HCT116 (cell line): Measurements from ENCODE around the gene DPP10. TPM values are rescaled to one million over a fixed set of nuclear protein-coding genes. Genes with fewer than 3 reads are reported as not detected.

ENCODE experiments used
- ATAC-seq: fragments of 200-7000 bp; cut with Tn5 transposase; 2 replicates; pipeline ENCODE4 v1.9.1; 2020; ENCODE audit warnings: mild to moderate bottlenecking, moderate library complexity
- BruUV-seq: library from RNA; stranded (reverse); fragments of 400-500 nt; replicated peaks from 2 replicates; lab custom pipeline; 2021; lab: Mats Ljungman, UMichigan
- CTCF ChIA-PET: fragments of 300-600 bp; sonication (Branson Sonifier 250); formaldehyde crosslinking; loops from one replicate; lab custom pipeline; 2021; ENCODE audit warnings: antibody characterized with exemption; lab: Charles Lee
- POLR2A ChIA-PET: fragments of 300-600, 350-600 bp; sonication (Branson Sonifier 250); formaldehyde crosslinking; loops from one replicate; lab custom pipeline; 2021; ENCODE audit warnings: antibody characterized with exemption; lab: Charles Lee
- RAD21 ChIA-PET, 2 experiments: fragments of 300-600 bp; sonication (Branson Sonifier 250); formaldehyde crosslinking; loops; one replicate each; lab custom pipeline; 2023; ENCODE audit warnings: low total read pairs in 2 of 2; ENCODE audit not compliant: uncharacterized antibody in 2 of 2, unreplicated experiment in 2 of 2, low non-redundant PET in 1 of 2; lab: Charles Lee
- DNase-seq: peaks from one replicate; pipeline ENCODE4 v3.0.0-alpha.2; 2010; ENCODE audit warnings: low read depth, low spot score
- H2AFZ ChIP-seq: fragments of 200-600 bp; shearing (Covaris generic), sonication (generic); 2 replicates; pipeline ENCODE4 v1.6.1; 2017; ENCODE audit warnings: low read depth, mixed run types, mixed read lengths, antibody characterized with exemption, low read length; ENCODE audit not compliant: poor library complexity, severe bottlenecking
- H3K27ac ChIP-seq: 2 replicates; pipeline ENCODE4 v1.5.1; 2012; ENCODE audit warnings: low read depth, low read length
- H3K27me3 ChIP-seq: fragments of 200-600 bp; sonication (generic); 2 replicates; pipeline ENCODE4 v1.6.1; 2016; ENCODE audit warnings: mixed run types, low read length, mixed read lengths; ENCODE audit not compliant: insufficient read depth
- H3K36me3 ChIP-seq, 2 experiments: fragments of 200-500 bp in 1 of 2; fragments of 200-600 bp in 1 of 2; sonication (Bioruptor generic) in 1 of 2; sonication (generic) in 1 of 2; 2 replicates each; pipeline versions ENCODE4 v1.5.1 to v1.6.1; 2014 to 2016; ENCODE audit warnings: low read length in 2 of 2, inconsistent platforms in 1 of 2, mixed read lengths in 1 of 2, mixed run types in 1 of 2; ENCODE audit not compliant: insufficient read depth in 2 of 2, control insufficient read depth in 1 of 2
- H3K4me1 ChIP-seq, 2 experiments: fragments of 200-600 bp in 1 of 2; sonication (generic) in 1 of 2; 2 replicates each; pipeline versions ENCODE4 v1.5.1 to v1.6.1; 2012 to 2017; ENCODE audit warnings: low read length in 2 of 2, inconsistent platforms in 1 of 2, mild to moderate bottlenecking in 1 of 2, mixed read lengths in 1 of 2, mixed run types in 1 of 2, moderate library complexity in 1 of 2; ENCODE audit not compliant: insufficient read depth in 2 of 2, control insufficient read depth in 1 of 2
- H3K4me2 ChIP-seq: fragments of 200-600 bp; sonication (generic); 2 replicates; pipeline ENCODE4 v1.6.1; 2017; ENCODE audit warnings: mixed run types, low read length, mixed read lengths
- H3K4me3 ChIP-seq, 2 experiments: fragments of 200-600 bp in 1 of 2; sonication (generic) in 1 of 2; replicated peaks in 1 of 2; 2 replicates each; pipeline ENCODE4 v1.5.1; 2011 to 2016; ENCODE audit warnings: low read length in 2 of 2, control low read depth in 1 of 2, low read depth in 1 of 2, mild to moderate bottlenecking in 1 of 2, mixed read lengths in 1 of 2, mixed run types in 1 of 2
- H3K79me2 ChIP-seq: fragments of 200-600 bp; sonication (generic); 2 replicates; pipeline ENCODE4 v1.6.1; 2017; ENCODE audit warnings: mild to moderate bottlenecking, mixed run types, low read length, moderate library complexity, mixed read lengths; ENCODE audit not compliant: insufficient read depth
- H3K9ac ChIP-seq: fragments of 200-600 bp; sonication (generic); 2 replicates; pipeline ENCODE4 v1.6.1; 2016; ENCODE audit warnings: low read length, mixed read lengths
- H3K9me2 ChIP-seq: fragments of 200-600 bp; sonication (generic), shearing (Covaris generic); 2 replicates; pipeline ENCODE4 v1.6.1; 2017; ENCODE audit warnings: mixed run types, mild to moderate bottlenecking, moderate library complexity; ENCODE audit not compliant: insufficient read depth
- H3K9me3 ChIP-seq, 2 experiments: fragments of 200-500 bp in 1 of 2; fragments of 200-600 bp in 1 of 2; sonication (Bioruptor generic) in 1 of 2; sonication (generic) in 1 of 2; 2 replicates each; pipeline ENCODE4 v1.6.1; 2014 to 2017; ENCODE audit warnings: low read length in 2 of 2, mixed read lengths in 2 of 2, inconsistent platforms in 1 of 2, low read depth in 1 of 2, mild to moderate bottlenecking in 1 of 2, mixed run types in 1 of 2, moderate library complexity in 1 of 2; ENCODE audit not compliant: control insufficient read depth in 1 of 2, insufficient read depth in 1 of 2
- H4K20me1 ChIP-seq: fragments of 200-600 bp; sonication (generic), shearing (Covaris generic); 2 replicates; pipeline ENCODE4 v1.6.1; 2017; ENCODE audit warnings: mixed run types, mild to moderate bottlenecking, moderate library complexity; ENCODE audit not compliant: insufficient read depth
- CEBPB ChIP-seq: IDR thresholded peaks from 2 replicates; pipeline ENCODE4 v1.6.1; 2012; ENCODE audit warnings: low read depth
- EGR1 ChIP-seq: IDR thresholded peaks from 2 replicates; pipeline ENCODE4 v1.6.1; 2012; ENCODE audit warnings: low read depth
- POLR2AphosphoS5 ChIP-seq: IDR thresholded peaks from 2 replicates; pipeline ENCODE4 v1.6.1; 2011; ENCODE audit warnings: mild to moderate bottlenecking, low read depth, low read length, moderate library complexity
- RAD21 ChIP-seq: IDR thresholded peaks from 2 replicates; pipeline ENCODE4 v1.6.1; 2012; ENCODE audit warnings: low read depth, mild to moderate bottlenecking
- SRF ChIP-seq: IDR thresholded peaks from 2 replicates; pipeline ENCODE4 v1.6.1; 2012; ENCODE audit warnings: low read depth
- ZFX ChIP-seq: fragments of 450-650 bp; IDR thresholded peaks from 2 replicates; pipeline ENCODE4 v1.6.1; 2017
- intact Hi-C: fragments of 100-400 bp; cut with micrococcal nuclease; formaldehyde crosslinking; loops from 2 replicates; pipeline ENCODE4 v1.10.0; 2022
- total RNA-seq: library from RNA; stranded (reverse); gene quantifications from one replicate; pipeline ENCODE4 v1.2.1, GENCODE V29; 2021; ENCODE audit not compliant: unreplicated experiment

DPP10 gene
- total RNA-seq, 1 experiment from 2014 or later = not detected

DNA sequence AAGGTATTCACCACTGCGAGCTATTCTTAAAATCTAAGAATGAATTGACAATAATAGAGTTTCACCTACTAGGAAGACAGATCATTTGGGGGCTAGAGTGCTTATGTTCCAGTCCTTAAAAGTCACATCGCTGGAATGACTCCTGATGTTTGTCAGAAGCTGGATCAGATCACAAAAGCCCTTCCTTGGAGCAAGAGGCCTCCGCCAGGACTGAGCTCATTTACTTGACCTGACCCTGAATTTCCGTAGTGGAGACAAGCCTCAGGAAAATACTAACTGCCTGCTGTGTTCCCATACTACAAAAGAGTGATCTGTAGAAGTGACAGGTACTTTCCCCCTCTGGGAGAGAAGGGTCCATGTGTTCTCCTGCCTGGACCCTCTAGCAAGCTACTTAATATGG is 483.9 kb downstream of the DPP10 start:
- TF ChIP-seq SRF (no peak), RAD21 (no peak)
- TF ChIP-seq, all 23 proteins: peak for 0
- no peaks in the 10 kb centered on the region for H4K20me1 ChIP-seq
- no peaks in the 10 kb centered on the region for H3K79me2 ChIP-seq
- H3K9ac ChIP-seq = no peak overlapping the region
- no peaks in the 10 kb centered on the region for H3K4me1 ChIP-seq
- H3K27ac ChIP-seq = no peak overlapping the region
- H3K36me3 ChIP-seq = no peaks in the 10 kb centered on the region
- DNase-seq = no peak
- no peaks in the 10 kb centered on the region for H3K9me2 ChIP-seq
- ChIA-PET RAD21 (no interaction called here), CTCF (no interaction called here), POLR2A (no interaction called here)
- H3K4me3 ChIP-seq = no peak overlapping the region
- ATAC-seq = no peak
- no peak overlapping the region for H3K4me2 ChIP-seq
- H3K9me3 ChIP-seq = peaks cover 0 to 20% of the 10 kb centered on the region in 2 experiments; a peak in 2 of 4 replicates
- intact Hi-C loops = no loop called here
- no peaks in the 10 kb centered on the region for H3K27me3 ChIP-seq
- H2AFZ ChIP-seq = no peak overlapping the region
- BruUV-seq = no TSS peak

DNA sequence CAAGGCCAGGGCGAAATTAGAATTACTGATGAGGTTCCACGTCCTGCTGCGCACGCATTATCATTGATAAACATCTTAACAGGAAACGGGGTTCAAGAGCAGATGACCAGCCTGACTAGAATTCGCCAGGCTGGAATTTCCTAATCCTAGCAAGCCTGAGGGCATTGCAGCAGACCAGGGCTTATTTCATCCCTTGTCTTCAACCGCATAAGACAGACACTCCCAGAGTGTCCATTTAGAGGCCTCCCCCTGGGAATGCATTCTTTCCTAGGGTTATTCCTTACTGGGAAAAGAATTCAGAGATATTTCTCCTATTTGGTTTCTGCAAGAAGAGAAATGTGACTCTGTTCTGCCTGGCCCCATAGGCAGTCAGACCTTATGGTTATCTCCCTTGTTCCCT is 486.8 kb downstream of the DPP10 start:
- H3K27me3 ChIP-seq = no peaks in the 10 kb centered on the region
- no TSS peak for BruUV-seq
- ChIA-PET CTCF (no interaction called here), POLR2A (no interaction called here), RAD21 (no interaction called here)
- no peaks in the 10 kb centered on the region for H4K20me1 ChIP-seq
- H3K9me2 ChIP-seq = no peaks in the 10 kb centered on the region
- intact Hi-C loops = no loop called here
- H2AFZ ChIP-seq = no peak overlapping the region
- DNase-seq = no peak
- no peaks in the 10 kb centered on the region for H3K79me2 ChIP-seq
- ATAC-seq = no peak
- no peak overlapping the region for H3K4me2 ChIP-seq
- no peak for TF ChIP-seq CEBPB
- no peak for TF ChIP-seq ZFX
- no peak for TF ChIP-seq RAD21
- no peak for TF ChIP-seq POLR2AphosphoS5
- TF ChIP-seq EGR1 = no peak
- no peak overlapping the region for H3K9ac ChIP-seq
- H3K4me1 ChIP-seq = no peaks in the 10 kb centered on the region
- no peaks in the 10 kb centered on the region for H3K36me3 ChIP-seq
- no peak overlapping the region for H3K4me3 ChIP-seq
- H3K9me3 ChIP-seq = peaks cover 0 to 23% of the 10 kb centered on the region in 2 experiments; a peak in 2 of 4 replicates
- no peak overlapping the region for H3K27ac ChIP-seq
